NCI-H2171 (cell line): Measurements from ENCODE around the gene LRRC56.
A peak's percentile ranks its signal among the peaks of the same experiment; 100 is the strongest.

Experiments used
- DNase-seq: peaks from one replicate; lab custom pipeline; 2025; lab: John Stamatoyannopoulos, UW

LRRC56 gene

DNA sequence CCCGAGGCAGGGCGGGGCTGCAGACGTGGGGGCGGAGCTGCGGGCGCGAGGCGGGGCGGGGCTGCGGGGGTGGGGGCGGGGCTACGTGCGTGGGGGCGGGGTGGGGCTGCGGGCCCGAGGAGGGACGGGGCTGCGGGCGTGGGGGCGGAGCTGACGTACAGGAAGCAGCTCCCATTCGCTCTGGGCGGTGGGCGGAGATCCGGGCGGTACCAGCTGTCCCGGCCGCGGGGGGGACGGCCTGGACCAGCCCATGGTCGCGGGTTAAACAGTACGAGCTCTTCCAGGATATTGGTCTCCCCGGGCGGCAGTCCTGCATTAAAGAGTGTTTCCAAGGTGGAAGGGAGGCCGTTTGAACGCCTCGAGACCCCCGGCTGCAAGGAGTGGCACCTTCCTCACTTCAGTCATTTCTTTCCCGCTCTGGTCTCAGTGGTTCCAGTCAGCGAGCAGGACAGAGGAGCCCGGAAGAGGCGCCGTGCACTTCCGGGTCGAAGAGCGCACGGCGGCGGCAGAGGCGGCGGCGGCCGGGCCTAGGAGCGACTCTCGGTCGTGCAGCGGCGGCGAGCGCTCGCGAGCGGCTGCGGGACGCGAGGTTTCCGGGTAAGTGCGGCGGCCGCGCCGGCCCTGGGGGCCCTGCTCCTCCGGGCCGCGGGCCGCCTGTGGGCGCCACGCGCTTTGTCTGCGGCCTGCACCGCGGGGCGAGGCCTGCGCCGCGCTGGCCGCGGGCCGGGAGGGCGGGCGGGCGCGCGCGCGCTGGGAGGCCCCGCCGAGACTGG is 38.9 kb downstream of the LRRC56 start, which contains the start of gene PHRF1:
PHRF1 (plus strand) TSS at position 475 of the 773 bp plus-strand sequence. CDS start 5,043 bp downstream, outside the sequence.
- peak; percentile 79 for DNase-seq

DNA sequence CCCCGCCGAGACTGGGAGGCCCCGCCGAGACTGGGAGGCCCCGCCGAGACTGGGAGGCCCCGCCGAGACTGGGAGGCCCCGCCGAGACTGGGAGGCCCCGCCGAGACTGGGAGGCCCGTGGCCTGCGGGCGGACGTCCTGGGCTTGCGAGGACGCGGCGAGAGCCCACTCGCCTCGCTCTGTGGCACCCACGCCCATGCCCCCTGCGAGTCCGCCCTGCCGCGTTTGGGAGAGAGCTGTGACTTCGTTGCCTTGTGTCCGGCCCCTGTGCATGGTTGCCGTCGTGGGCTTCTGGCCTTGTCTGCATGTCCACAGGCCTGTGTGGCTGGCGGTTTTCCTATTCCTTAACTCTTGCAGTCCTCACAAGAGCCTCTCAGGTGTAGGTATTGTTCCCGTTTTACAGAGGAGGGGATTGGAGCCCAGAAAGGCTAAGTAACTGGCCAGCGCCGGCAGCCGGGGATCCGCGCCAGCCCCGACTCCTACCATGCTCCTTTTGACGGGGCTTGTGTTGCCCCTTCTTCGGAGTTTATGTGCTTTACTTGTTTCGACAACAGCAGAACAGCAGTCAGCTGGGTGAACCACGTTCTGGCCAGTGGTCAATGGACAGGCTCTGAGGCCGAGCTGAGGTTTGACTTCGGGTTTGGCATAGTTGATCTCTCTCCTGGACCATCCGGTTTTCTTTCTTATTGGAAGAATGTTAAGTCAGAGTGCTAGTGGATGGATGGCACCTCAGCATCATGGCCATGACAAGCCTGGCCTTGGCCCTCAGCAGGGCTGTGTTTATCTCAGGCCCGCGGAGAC is 39.7 kb downstream of the LRRC56 start:
- DNase-seq, result no peak

DNA sequence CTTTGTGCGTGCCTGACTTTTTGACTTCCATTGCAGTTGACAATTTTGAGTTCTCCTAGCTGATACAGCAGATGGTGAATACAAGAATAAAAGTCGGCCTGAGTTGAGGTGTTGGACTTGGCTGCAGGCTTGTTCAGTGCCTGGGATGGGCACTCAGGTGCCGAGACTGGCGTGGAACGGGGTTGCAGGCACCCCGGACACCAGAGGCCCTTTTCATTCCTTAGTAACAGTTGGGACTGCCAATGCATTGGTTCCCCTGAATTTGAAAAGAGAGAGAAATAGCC is 40.2 kb downstream of the LRRC56 start:
- no peak for DNase-seq

DNA sequence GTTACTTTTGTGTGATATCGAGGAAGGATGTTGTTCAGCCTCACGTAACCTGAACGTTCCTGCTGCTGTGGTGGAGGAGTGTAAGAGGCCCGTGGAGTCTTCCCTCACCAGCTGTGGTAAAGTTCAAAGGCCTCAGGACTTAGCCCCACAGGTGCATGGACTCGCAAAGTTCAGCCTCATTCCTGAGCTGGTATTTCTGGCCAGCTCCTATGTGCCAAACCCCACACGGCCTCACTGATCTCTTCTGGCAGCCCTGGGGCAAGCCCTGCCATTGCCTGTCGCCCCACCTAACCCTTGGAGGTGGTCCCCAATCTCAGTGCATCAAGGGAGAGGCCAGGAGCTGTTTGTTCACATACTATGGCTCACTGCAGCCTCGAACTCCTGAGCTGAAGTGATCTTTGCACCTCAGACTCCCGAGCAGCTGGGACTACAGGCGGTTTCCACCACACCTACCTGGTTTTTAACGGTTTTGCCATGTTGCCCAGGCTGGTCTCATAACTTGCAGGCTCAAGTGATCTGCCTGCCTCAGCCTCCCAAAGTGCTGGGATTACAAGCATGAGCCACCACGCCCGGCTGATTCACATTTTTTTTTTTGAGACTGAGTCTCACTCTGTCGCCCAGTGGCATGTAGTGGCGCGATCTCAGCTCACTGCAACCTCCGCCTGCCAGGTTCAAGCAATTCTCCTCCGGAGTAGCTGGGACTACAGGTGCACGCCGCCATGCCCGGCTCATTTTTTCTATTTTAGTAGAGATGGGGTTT is 41.1 kb downstream of the LRRC56 start:
- no peak for DNase-seq

DNA sequence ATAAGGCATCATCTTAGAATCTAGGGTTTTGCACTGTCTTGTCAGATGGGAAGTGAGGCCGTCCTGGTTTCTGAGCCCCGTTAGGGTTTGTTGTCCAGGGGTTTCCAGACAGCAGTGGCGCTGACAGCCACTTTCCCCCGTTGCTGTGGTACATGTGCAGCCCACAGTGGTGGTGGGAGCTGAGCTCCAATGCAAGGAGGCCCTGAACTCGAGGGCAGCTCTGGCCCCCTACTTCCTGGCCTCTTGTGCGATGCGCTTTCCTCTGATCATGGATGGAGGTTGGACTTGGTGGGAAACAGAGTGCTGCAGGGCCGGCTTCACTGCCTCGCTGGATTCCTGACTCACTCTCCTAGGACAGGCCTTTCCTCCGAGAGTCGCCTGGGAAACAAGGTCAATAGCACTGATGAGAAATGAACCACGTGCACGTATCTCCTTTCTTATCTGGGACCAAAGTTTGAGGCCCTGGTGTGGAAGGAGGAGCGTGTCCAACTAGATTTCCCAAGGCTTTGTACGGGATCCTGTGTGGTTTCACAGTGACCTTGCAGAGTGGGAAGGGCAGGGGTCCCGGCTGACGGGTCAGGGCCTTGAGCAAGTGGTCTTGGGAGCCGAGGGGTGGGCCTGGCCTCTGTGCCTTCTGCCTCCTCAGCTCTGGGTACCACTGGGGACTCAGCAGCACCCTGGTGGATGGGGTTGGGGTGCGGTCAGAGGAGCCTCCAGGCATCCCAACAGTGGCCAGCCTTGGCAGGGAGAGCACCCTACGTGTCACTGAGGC is 42.7 kb downstream of the LRRC56 start:
- DNase-seq, result no peak

DNA sequence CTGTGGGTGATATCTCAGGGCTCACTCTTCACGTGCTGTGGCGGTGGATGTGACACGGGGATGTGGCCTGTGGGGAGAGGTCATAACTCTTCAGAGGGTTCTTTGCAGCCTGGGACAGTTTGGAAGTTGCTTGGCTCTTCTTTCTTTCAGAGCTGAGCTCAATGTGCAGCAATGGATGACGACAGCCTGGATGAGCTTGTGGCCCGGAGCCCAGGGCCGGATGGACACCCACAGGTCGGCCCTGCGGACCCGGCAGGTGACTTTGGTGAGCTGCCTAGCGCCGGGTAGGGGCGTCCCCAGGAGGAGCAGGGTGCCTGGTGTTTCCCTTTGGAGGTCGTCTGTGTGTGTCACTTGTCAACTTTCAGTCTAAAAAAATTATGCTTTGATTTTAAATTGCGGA is 44.0 kb downstream of the LRRC56 start:
- no peak for DNase-seq

DNA sequence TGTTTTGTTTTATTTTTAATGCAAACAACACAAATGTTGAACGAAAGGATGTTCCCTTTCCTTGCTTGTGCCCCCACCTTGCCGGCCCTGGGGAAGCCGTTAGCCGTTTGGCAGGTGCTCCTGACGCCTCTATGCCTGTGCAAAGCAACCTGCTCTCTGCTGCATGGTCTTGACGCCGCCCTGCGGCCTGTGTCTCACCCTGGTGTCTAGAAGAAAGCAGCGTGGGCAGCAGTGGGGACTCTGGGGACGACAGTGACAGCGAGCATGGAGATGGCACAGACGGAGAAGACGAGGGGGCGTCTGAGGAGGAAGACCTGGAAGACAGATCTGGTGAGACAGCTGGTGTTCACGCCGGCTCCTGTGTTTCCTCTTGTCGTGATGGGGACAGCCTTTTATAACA is 44.4 kb downstream of the LRRC56 start:
- no peak for DNase-seq

DNA sequence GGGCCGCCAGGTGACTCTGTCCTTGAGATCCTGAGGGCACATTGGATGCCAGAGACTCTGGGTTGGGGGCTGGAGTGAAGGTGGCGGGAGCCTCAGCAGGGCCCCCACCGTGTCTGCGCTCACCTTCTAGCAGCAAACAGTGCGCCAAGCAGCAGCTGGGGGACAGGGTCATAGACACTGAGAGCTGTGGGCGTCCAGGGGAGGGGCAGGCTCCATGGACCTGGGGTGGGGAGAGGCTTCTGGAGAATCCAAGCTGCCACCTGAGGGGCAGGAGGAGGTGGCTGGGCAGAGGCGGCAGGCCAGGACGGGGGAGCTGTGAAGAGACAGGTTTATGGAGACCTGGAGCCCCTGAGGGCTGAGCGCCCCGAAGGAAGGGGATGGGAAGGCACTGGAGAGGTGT is 47.0 kb downstream of the LRRC56 start:
- no peak for DNase-seq

DNA sequence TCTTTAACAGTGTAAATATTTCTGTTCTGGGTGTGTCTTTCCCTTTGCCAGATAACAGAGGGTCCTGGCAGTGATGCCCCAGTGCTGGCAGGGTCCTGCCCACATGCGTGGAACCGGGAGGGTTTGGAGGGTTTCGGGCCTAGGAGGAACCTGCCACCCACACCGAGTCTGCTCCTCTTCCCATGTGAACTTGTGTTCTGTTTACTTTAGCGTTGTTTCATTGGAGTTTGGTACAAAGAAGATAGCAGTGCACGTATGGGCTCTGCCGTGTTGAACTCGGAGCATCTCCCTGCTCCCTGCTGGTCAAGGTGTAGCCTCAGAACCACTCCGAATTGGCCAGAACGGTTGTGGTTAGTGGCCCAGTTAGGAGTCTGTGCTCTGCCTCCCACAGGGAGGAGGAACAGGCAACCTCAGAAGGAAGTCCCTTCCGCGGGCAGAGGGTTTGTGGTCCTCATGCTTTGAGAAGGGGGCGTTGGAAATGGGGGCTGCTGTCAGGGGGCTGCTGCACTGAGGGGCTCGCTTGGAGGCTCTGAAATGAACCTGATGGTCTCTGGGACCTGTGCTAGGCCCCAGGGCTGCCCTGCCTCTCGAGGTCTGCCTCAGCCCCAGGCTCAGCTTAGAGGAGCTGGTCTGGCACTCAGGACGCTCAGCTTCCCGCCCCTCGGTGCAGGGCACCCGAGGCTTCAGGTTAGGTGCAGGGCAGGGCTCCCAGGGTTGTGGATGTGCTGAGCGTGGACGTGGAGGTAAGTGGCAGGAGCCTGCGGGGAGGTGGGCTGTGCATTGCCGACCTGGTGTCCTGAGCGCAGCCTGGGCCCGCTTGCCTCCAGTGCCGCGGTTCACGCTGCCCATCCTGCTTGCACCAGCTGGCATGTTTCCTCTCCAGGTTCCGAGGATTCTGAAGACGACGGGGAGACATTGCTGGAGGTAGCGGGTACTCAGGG is 49.3 kb downstream of the LRRC56 start:
- DNase-seq, result no peak

DNA sequence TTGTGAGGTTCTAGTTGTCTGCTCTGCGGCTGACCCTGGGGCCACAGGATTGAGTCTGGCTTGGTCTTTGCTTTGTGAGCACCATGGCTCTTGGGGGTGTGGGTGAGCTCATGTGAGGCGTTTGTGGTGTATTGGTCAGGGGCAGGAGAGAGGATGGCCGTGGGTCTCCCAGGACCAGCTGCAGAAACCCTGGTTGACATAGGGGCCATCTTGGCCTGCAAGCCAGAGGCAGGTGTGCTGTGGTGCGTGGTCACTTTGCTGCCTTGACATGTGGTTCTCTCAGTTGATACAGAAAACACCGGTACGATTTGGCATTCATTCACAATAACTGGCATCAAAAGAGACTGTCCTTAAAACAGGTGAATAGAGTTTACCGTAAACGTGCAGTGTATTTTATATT is 50.2 kb downstream of the LRRC56 start:
- no peak for DNase-seq

DNA sequence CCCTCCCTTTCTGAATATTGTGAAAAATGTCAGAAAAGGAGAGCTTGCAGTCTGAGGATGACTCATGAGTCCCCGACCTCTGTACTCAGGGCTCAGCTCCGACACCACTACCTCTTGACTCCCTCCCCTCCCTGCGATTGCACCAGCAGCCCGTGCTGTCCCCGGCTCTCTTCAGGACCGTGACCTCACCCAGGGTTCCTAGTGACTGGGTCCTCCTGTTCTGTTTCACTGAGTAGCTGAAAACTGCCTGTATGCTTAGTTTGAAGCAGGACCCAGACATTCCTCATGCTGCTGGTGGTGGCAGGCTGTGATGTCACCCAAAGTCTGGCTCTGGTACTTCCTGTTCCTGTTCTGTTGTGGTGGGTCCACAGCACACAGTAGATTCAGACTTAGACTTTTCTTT is 50.7 kb downstream of the LRRC56 start:
- no peak for DNase-seq

DNA sequence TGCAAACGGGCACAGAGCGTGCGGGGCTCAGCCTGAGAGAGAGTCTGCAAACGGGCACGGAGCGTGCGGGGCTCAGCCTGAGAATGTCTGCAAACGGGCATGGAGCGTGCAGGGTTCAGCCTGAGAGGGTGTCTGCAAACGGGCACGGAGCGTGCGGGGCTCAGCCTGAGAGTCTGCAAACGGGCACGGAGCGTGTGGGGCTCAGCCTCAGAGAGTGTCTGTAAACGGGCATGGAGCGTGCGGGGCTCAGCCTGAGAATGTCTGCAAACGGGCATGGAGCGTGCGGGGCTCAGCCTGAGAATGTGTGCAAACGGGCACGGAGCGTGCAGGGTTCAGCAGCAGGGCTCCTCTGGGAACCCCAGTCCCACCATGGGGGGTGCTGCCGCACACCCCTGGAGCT is 52.5 kb downstream of the LRRC56 start:
- DNase-seq, result no peak

DNA sequence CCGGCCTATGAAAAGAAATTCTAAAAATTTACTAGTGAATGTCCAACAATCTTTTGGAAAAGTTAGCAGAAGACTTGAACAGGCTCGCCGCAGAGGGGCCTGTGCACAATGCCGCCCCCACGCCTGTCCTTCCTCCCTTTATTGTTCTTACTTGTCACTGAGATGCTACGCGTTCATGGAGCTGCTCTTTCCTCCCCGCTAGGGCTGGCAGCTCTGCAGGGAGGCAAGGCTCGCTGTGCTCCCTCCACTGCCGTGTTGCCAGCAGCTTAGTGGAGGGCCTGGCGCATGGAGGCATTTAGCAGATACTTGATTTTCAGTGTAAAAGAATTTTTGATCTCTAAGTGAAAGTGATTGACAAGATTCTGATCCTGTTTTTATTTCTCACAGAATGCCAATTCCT is 53.7 kb downstream of the LRRC56 start:
- DNase-seq, result no peak

DNA sequence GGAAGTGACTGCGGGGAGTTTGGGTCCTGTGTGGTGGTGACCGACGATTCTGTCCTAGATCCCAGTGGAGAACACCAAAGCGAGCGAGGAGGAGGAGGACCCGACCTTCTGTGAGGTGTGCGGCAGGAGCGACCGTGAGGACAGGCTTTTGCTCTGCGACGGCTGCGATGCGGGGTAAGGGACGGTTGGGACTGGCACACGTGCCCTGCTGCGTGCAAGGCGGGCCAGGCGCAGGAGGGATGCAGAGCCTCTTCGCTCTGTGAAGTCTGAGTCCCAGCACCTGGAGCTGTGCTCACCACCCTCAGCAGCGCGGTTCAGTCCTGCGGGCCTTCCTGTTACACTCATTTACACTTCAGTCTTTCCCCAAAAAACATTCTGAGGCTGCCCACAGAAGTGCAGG is 55.2 kb downstream of the LRRC56 start:
- DNase-seq, result no peak

DNA sequence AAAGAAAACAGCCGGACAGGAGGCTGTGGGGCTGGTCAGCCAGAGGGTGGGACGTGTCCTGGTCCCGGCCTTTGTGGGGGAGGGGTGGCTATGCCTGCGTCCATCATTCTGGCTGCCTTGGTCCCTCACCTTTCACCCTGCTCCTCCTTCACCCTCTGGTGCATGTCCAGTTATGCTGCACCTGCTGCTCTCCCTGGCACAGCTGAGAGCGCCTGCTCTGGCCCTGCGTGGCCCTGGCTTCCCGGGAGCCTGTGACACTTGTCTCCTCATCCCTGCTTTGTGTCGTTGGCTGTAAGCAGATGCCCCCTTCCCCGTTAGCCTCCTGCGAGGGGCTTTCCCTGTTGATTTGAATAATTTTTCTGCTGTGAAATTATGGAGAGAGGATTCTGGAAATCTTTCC is 55.6 kb downstream of the LRRC56 start:
- no peak for DNase-seq

DNA sequence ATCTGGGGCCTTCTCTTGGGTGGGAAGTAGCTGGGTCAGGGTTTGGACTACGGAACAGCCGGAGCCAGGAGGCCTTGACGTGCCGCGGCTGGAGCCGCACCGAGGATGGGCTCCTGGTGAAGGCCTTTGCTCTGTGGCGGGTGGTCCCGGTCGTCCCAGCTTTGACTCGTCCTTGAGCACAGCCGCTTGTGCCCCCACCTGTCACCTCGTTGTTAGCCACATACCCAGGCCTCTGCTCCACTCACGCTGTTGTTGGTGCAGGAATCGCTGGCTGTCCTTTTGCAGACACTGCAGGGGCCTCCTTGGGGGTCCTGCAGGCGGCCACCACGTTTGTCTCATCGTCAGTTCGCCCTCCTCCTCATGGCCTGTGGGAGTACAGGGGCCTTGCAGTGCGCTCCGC is 56.0 kb downstream of the LRRC56 start:
- no peak for DNase-seq

DNA sequence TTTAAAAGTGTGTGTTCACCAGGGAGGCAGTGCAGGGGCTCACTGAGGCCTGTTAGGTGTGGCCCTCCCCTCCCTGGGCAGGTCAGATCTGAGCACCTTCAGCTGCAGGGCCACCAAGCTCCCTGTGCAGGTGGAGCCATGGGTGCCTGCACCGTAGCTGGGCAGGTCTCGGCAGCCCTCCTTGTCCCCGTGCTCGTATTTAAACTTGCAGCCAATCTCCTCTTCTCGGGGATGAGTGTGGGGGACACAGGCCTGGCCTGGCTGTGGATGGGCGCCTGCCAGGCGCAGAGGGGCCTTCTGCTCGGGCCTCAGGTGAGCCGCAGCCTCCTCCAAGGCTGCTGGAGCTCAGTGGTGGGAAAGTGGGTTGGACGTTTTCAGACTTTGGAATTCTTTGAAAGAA is 58.1 kb downstream of the LRRC56 start:
- no peak for DNase-seq

DNA sequence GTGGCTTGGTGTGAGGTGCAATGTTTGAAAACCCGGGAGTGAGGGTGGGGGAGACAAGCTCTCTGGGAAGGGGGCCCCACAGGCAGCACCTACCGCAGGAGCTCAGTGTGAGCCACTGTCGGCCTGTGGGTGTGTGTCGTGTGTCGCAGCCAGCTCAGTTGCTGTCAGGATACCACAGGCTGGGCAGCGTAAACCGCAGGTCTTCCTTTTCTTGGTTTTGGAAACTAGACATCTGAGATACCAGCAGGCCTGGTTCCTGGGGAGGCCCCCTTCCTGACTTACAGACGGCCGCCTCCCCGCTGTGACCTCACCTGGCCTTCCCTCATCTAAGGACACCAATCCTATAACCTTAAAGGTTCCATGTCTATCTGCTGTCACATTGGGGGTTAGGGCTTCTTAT is 59.0 kb downstream of the LRRC56 start:
- DNase-seq, result no peak

DNA sequence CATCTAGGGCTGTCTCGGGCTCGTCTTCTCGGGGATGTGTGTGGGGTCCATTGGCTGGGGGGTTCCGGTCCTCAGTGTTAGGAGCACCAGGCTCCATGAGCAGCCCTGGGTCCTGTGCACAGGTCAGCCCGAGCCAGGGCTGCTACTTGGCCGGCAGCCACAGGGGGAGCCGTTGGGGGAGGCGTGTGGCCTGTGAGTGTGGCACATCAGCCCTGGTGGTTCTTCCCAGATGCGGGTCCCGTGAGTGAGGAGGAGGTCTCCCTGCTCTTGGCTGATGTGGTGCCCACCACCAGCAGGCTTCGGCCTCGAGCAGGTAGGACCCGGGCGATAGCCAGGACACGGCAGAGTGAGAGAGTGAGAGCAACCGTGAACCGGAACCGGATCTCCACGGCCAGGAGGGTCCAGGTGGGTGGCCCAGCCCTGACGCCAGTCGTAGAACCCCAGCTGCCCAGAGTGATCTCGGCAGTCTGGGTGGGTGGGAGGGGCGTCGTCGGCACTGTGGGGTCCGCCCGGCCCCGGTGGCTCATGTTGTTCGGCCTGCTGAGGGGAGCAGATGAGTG is 59.9 kb downstream of the LRRC56 start:
- DNase-seq, result no peak

DNA sequence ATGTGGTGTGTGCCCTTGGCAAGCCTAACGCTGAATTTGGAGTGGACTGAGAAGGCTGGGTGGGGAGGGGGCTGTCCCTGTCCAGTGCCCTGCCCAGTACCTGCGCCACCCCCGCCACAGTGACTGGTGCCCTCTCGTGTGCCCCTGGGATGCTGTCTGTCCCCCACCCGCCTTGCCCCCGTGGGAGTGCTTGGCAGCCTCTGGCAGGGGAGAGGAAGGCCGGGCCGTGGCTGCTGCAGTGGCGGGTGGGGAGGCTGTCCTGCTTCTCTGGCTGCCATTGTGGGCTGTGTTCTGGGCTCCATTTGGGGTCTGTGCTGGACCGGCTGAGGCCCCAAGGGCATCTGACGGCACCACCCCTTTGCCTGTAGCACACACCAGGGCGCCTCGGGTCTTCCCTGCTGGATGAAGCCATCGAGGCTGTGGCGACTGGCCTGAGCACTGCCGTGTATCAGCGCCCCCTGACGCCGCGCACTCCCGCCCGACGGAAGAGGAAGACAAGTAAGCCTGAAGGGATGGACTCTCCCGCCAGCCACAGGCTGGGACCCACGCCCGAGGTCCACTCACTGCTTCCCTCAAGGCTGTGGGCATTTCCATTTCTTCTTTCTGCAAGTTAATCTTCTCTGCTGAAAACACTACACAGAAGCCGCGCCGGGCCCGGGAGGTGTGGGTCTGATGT is 60.8 kb downstream of the LRRC56 start:
- no peak for DNase-seq
